Activated naive CD8-positive, alpha-beta T cell (primary cell): ENCODE results near the gene HJV.
"Not testable (repeated sequence)": the region's sequence is repeated elsewhere in the genome, so short reads cannot be mapped to it uniquely, and the experiment has no call there.

Source experiments
- H3K27ac Mint-ChIP-seq: one replicate; pipeline ENCODE4 v1.8.0; 2021; ENCODE audit warnings: mixed read lengths
- H3K27me3 Mint-ChIP-seq: one replicate; pipeline ENCODE4 v1.8.0; 2021; ENCODE audit warnings: mixed read lengths
- H3K36me3 Mint-ChIP-seq: one replicate; pipeline ENCODE4 v1.8.0; 2021; ENCODE audit warnings: mixed read lengths
- H3K4me1 Mint-ChIP-seq: one replicate; pipeline ENCODE4 v1.8.0; 2021; ENCODE audit warnings: low read depth, mixed read lengths
- H3K4me3 Mint-ChIP-seq: one replicate; pipeline ENCODE4 v1.8.0; 2021; ENCODE audit warnings: mild to moderate bottlenecking, mixed read lengths
- H3K9me3 Mint-ChIP-seq: one replicate; pipeline ENCODE4 v1.8.0; 2021; ENCODE audit warnings: low read depth, mixed read lengths

The HJV gene, protein sequence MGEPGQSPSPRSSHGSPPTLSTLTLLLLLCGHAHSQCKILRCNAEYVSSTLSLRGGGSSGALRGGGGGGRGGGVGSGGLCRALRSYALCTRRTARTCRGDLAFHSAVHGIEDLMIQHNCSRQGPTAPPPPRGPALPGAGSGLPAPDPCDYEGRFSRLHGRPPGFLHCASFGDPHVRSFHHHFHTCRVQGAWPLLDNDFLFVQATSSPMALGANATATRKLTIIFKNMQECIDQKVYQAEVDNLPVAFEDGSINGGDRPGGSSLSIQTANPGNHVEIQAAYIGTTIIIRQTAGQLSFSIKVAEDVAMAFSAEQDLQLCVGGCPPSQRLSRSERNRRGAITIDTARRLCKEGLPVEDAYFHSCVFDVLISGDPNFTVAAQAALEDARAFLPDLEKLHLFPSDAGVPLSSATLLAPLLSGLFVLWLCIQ

DNA sequence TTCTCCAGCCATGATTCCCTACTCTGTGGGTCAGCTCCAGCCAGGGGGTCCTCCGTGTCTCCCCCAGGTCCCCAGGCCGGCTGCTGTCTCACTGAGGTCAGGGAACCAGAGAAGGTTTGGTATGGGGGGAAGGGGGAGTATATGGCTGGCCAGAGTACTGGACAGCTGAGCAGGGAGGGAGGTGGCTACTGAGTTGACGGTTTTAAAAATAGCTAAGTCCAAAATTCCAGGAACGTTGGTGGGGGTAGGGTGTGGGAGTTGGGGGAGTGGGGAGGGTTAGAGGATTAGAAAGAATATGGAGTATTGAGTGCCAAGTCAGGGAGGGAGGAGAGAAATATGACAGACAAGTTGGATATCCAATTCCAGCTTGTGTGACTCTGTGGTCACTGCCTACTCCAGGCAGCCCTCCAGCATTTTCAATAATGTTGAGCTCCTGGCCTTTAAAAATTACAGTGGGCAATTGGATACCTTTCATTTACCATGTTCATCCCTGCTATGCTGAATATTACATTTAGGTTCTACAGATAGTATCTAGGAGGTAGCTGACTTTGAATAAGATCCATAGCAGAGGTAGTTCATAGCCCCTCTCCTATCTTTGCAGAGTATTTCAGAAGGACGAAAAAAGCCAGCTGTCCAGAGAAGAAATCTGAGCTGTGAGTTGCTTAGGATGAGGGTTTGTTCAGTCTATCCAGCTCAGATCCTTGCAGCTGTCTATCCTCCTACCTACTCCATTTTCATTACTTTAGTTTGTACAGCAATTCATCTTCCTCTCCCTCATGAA, at the start of gene HJV:
Gene HJV (minus strand): TSS at position 114 of the 781 bp plus-strand sequence. CDS start 1,504 bp downstream, outside the sequence.
- Mint-ChIP-seq H3K27ac (no peak within 1 kb of the TSS), H3K9me3 (no peaks in the 10 kb centered on the region), H3K4me1 (peaks cover 6% of the 10 kb centered on the region), H3K27me3 (peaks cover 26% of the 10 kb centered on the region), H3K36me3 (no peaks in the 10 kb centered on the region), H3K4me3 (no peak within 1 kb of the TSS)

DNA sequence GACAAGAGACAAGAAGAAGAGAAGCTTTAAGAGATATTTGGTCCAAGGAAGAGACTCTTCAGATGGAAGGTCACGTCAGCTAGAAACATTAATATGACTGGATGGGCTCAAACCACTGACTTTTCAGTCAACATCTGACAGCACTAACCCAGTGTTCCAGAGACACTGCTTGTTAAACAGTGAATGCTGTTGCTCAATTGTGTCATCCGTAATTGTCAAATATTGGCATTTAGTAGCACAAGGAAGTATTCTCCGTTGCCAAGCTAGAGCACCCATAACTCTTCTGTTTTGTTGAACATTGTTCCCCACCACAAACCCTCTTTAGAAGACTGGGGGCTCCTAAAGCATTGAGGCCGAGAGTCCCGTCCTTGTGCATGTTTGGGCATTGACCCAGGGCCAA, 37.6 kb upstream of the HJV start:
- not testable (repeated sequence) for H3K36me3 Mint-ChIP-seq, H3K27ac Mint-ChIP-seq, H3K27me3 Mint-ChIP-seq, H3K9me3 Mint-ChIP-seq, H3K4me1 Mint-ChIP-seq, H3K4me3 Mint-ChIP-seq

DNA sequence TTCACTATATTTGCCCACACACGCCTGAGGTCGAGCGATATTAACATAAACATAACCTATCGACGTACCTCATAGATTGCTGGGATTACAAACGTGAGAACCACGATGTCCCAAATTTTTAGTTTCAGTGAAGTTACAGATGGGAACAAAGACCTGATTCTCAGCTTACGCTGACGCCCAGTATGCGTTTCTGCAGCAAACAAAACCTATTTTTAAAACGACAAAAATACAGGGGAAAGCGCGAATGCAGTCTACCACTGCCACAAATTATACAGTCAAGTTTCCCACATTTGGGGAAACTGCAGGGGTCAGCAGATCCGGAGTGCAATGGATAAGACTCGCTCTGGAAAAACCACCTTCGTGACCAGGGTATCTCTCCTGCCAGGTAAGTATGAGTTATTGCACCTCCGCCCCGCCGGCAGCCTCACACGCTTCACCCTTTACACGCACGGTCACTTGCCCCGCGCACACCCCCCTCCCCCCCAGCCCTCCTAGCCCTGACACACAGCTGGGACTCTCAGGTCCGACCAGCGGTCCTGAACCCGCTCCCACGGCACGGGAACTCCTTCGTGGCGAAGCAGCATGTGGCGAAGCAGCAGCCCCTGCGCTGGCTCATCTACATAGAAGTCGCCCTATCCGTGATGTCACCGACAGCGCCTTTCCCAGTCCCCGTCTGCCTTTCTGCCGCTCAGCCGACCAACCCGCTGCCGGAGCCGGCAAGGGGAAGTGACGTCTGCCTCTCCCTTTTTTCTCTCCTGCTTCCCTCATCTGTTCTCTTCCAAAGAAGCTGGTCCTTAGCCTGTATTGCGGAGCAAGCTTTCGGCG, 30.5 kb upstream of the HJV start:
- not testable (repeated sequence) for H3K36me3 Mint-ChIP-seq, H3K27me3 Mint-ChIP-seq, H3K9me3 Mint-ChIP-seq
- Mint-ChIP-seq H3K27ac (peak overlapping the region; percentile 99), H3K4me3 (peak overlapping the region; percentile 87), H3K4me1 (peaks cover 16% of the 10 kb centered on the region)

DNA sequence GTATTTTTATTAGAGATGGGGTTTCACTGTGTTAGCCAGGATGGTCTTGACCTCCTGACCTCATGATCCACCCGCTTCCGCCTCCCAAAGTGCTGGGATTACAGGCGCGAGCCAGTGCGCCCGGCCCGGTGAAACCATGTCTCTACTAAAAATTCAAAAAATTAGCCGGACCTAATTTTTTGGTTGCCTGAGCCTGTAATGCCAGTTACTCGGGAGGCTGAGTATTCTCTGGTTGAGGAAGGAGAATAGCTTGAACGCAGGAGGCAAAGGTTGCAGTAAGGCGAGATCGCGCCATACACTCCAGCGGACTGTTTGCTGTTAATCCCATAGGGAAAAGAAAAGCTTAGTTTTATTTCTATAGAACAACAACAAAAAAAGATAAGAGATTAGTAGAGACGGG, 29.9 kb upstream of the HJV start:
- H3K4me3 Mint-ChIP-seq: peak overlapping the region; percentile 87
- no peaks in the 10 kb centered on the region for H3K27me3 Mint-ChIP-seq
- no peaks in the 10 kb centered on the region for H3K9me3 Mint-ChIP-seq
- peak overlapping the region; percentile 99 for H3K27ac Mint-ChIP-seq
- peaks cover 16% of the 10 kb centered on the region for H3K4me1 Mint-ChIP-seq
- no peaks in the 10 kb centered on the region for H3K36me3 Mint-ChIP-seq

DNA sequence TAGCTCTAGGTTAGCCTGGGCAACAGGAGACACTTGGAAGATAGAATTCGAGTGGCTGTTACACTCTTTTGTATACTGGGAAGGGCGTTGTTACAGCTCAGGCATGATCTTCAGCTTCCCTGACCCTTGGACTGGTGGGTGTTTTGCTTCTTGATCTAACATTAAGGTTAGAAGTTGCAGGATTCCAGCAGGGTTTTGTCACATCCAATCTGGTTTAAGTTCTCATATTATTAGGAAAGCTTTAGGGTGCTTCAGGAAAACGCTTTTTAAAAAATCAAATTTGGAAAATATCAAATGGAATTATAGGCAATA, 29.1 kb upstream of the HJV start:
- not testable (repeated sequence) for H3K4me3 Mint-ChIP-seq, H3K36me3 Mint-ChIP-seq, H3K27me3 Mint-ChIP-seq, H3K9me3 Mint-ChIP-seq
- Mint-ChIP-seq H3K27ac (peak overlapping the region; percentile 1), H3K4me1 (peaks cover 16% of the 10 kb centered on the region)

DNA sequence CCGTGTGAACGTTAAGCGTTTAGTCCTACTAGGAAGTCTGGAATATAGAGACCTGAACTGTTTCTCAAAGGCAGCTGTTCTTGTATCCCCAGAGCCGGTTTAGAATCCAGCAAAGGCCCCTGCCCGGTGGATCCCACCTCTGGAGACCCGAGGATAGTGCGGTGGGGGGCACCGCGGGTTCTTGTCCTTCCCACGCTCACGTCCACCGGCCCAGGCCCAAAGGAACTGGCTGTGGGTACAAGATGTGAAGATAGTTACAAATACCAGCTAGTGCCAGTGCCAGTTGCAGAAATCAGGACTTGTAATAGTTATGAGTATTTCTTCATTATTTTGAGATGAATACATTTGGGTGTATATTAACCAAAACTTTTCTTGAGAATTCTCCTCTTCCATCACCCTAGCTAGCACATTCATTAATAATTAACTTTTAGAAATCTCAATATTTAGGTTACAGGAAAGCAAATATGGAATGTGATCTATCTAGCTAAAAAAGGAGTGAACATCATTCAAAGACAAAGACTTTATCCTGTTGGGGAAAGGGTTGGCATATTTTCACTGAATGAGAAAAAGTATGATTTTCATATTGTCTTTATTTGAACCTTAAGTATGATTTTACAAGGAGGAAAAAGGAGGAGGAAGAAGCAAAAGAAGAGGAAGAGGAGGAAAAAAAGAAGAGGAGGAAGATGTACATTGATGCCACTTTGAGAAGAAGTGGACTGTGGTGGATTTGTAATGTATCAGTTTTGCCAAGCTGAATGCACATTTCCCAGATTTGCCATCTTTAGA, 28.5 kb upstream of the HJV start:
- Mint-ChIP-seq H3K4me1 (peaks cover 16% of the 10 kb centered on the region), H3K27ac (peak overlapping the region; percentile 1)
- H3K9me3 Mint-ChIP-seq, H3K36me3 Mint-ChIP-seq, H3K4me3 Mint-ChIP-seq, H3K27me3 Mint-ChIP-seq: not testable (repeated sequence)

DNA sequence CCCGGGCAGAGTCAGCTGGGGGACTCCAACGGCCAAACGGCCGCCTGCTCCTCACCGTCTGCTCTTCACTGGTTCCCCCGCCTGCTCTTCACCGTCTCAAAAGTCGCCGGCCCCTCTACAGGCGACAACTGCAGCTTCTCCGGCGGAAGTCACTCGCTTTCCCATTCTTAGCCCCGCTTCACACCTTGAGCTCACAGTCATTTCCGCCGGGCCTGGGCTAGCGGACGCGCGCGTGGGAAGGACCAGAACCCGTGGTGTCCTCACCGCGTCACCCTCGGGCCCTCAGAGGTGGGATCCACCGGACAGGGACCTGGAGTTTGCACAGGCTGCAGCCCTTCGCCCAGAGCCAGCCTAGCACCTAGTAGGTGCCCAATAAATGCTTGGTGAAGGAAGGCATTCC, 27.9 kb upstream of the HJV start:
- no peaks in the 10 kb centered on the region for H3K36me3 Mint-ChIP-seq
- no peaks in the 10 kb centered on the region for H3K9me3 Mint-ChIP-seq
- peaks cover 16% of the 10 kb centered on the region for H3K4me1 Mint-ChIP-seq
- H3K27me3 Mint-ChIP-seq: no peaks in the 10 kb centered on the region
- no peak overlapping the region for H3K4me3 Mint-ChIP-seq
- no peak overlapping the region for H3K27ac Mint-ChIP-seq

DNA sequence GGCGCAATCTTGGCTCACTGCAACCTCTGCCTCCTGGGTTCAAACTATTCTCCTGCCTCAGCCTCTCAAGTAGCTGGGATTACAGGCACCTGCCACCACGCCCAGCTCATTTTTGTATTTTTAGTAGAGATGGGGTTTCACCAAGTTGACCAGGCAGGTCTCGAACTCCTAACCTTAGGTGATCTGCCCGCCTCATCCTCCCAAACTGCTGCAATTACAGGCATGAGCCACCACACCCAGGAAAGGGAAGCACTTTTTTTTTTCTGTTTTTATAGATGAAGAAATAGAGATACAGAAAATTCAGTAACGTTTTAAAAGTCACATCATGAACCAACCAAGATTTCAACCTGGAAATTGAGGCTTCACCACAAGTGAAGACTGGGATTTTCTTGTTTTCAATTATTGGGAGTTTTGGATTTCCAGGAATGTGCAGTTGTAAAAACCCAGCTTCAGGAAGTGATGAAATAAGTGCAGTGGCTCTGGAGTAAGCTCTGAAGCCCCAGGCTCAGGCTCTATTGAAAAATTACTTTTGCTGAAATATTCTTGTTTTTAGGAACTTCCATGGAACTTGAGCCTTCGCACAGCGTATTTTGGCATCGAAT, 27.1 kb upstream of the HJV start:
- not testable (repeated sequence) for H3K27ac Mint-ChIP-seq, H3K27me3 Mint-ChIP-seq, H3K9me3 Mint-ChIP-seq, H3K36me3 Mint-ChIP-seq, H3K4me3 Mint-ChIP-seq
- H3K4me1 Mint-ChIP-seq: peaks cover 16% of the 10 kb centered on the region

DNA sequence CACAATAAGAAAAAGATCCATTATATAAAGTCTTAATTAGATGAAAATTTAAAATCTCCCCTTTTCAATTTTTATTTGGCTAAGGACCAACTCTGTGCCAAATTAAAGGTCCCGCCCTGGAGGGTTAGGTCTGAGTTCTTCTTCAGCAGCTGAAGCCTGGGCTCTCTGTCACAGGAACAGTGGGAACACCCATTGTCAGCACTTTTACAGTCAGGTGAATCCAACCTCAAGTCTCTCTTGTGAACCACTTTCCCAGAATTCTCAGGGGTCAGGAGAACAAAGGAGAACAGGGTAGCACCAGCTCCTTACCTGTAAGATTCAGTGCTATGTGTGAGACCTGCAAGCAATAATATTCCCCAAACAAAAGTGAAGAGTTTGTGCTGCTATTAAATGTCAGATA, 25.1 kb upstream of the HJV start:
- Mint-ChIP-seq H3K9me3 (no peaks in the 10 kb centered on the region), H3K27me3 (no peaks in the 10 kb centered on the region)

DNA sequence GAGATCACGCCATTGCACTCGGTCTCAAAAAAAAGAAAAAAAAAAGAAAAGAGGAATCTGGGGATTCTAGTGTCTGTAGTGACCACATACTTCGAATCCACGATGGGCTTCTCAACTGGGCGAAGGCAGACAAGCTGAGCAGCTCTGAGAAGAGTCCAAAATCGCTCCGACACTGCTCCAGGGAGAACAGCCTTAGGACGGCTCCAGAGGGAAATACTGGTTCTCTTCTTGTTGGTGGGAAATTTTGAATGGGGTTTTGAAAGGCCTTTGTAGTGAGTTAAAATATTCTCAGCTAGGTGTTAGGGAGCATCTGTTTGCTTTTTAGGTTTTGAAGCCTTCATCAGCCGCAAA, 18.3 kb upstream of the HJV start:
- Mint-ChIP-seq H3K27ac (peak overlapping the region; percentile 98), H3K4me1 (peaks cover 37% of the 10 kb centered on the region), H3K9me3 (no peaks in the 10 kb centered on the region), H3K36me3 (no peaks in the 10 kb centered on the region), H3K27me3 (no peaks in the 10 kb centered on the region), H3K4me3 (no peak overlapping the region)

More for the DNA sequence above, 25.1 kb upstream of the HJV start:
- Mint-ChIP-seq H3K36me3 (no peaks in the 10 kb centered on the region), H3K4me1 (peaks cover 11% of the 10 kb centered on the region), H3K27ac (peak overlapping the region; percentile 16), H3K4me3 (no peak overlapping the region)

DNA sequence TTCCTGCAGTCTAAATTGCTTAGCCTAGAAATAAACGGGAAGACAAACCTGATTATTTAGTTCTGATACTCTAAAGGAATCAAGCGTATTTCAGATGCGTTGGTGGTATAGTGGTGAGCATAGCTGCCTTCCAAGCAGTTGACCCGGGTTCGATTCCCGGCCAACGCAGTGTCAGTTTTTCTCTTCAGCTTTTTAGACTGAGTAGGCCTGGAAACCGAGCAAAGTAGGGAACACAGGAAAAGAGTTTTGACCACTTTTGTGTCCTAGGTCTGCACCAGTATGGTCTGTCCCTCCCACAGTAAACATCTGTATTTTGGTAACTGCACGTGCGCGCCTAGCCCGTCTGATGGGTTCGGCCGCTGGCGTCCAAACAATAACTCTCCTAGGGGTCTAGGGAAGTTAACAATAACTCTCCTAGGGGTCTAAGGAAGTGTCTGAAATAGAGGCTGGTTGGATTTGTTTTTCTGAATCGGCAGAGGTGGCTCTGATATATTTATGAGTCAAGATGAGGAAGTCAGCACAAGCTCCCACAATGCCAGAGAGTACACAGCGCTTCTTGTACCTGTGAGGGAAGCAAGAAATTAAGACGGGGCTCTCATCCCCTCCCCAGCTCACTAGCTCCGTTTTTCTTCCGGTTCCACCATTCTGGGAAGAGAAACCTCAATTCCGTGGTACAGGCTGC, 15.6 kb upstream of the HJV start:
- Mint-ChIP-seq H3K27me3 (no peaks in the 10 kb centered on the region), H3K4me1 (peaks cover 41% of the 10 kb centered on the region), H3K27ac (peak overlapping the region; percentile 98), H3K4me3 (peak overlapping the region; percentile 98), H3K9me3 (no peaks in the 10 kb centered on the region), H3K36me3 (no peaks in the 10 kb centered on the region)

DNA sequence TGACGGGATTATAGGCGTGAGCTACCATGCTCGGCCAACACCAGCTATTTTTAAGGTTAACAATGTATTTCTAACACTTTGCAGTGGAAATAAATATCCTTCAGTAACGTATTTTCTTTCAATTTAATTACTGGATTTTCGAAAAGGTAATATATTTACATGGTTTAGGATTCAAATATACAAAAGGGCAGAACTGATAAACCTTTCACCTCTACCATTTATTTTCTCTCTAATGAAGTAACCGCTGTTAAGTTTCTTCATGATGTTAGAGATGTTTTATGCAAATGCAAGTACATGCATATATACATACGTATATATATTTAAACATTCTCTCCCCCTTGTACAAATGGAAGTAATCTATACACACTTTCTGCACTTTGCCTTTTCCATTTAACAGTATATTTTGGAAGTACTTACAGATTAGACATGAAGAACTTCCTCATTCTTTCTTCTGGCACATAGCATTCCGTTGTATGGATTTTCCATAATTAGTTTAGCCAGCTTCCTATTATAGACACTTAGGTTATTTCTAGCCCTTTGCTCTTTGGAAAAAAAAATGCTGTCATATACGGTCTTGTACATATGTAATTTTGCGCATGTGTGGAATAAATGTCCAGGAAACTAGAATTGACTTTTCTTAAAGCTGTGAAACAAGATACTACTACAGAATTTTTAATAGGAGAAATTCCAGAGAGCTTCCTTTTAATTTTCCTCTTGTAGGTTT, 14.9 kb upstream of the HJV start:
- Mint-ChIP-seq H3K9me3 (no peaks in the 10 kb centered on the region), H3K36me3 (no peaks in the 10 kb centered on the region), H3K4me1 (peaks cover 41% of the 10 kb centered on the region), H3K27ac (peak overlapping the region; percentile 98), H3K27me3 (no peaks in the 10 kb centered on the region), H3K4me3 (peak overlapping the region; percentile 98)

DNA sequence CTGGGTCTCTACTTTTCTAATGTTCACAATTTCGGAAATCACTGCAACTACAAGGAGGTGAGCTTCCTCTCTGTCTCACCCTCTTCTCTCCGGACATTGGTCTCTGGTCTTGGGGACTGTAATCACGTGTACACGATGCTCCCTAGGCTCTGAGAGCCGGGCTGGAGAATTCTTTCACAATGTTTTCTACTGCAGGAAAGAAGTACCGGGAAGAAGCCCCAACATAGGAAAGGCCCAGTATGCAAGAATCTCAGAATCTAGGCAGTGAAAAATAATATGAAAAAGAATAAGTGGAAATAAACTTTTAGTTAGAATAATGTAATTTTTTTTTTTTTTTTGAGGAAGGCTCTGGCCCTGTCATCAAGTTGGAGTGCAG, 13.5 kb upstream of the HJV start:
- Mint-ChIP-seq H3K36me3 (no peaks in the 10 kb centered on the region), H3K27ac (peak overlapping the region; percentile 98), H3K4me3 (peak overlapping the region; percentile 98), H3K27me3 (no peaks in the 10 kb centered on the region), H3K4me1 (peaks cover 39% of the 10 kb centered on the region), H3K9me3 (no peaks in the 10 kb centered on the region)
